Nephron progenitor cell (in vitro differentiated cells): ENCODE data around the gene ACADM.
"Not testable (repeated sequence)": the region's sequence is repeated elsewhere in the genome, so short reads cannot be mapped to it uniquely, and the experiment has no call there.

Experiments used
- DNase-seq: peaks from one replicate; pipeline ENCODE4 v3.0.0; 2021
- H3K27ac Mint-ChIP-seq: 2 replicates; pipeline ENCODE4 v1.8.0; 2021; ENCODE audit warnings: mild to moderate bottlenecking, moderate library complexity, mixed read lengths
- H3K27me3 Mint-ChIP-seq: 2 replicates; pipeline ENCODE4 v1.8.0; 2021; ENCODE audit warnings: mild to moderate bottlenecking, low read depth, mixed read lengths; ENCODE audit not compliant: poor library complexity
- H3K36me3 Mint-ChIP-seq: 2 replicates; pipeline ENCODE4 v1.8.0; 2021; ENCODE audit warnings: low read depth, mixed read lengths
- H3K4me1 Mint-ChIP-seq: 2 replicates; pipeline ENCODE4 v1.8.0; 2021; ENCODE audit warnings: mixed read lengths
- H3K4me3 Mint-ChIP-seq: 2 replicates; pipeline ENCODE4 v1.8.0; 2021; ENCODE audit warnings: mild to moderate bottlenecking, moderate library complexity, mixed read lengths
- H3K9me3 Mint-ChIP-seq: 2 replicates; pipeline ENCODE4 v1.8.0; 2021; ENCODE audit warnings: mild to moderate bottlenecking, moderate library complexity, mixed read lengths
- CTCF ChIP-seq: fragments of 200-600 bp; sonication (generic); IDR thresholded peaks from 2 replicates; pipeline ENCODE4 v1.5.0; 2021; ENCODE audit warnings: antibody characterized with exemption

The ACADM gene

GRCh38 chr1:75724472-75725022 is at the start of gene ACADM:
ACADM (plus strand) TSS chr1:75724709; CDS start chr1:75724788, 79 bp downstream.
- Mint-ChIP-seq H3K4me1 (peaks cover 40% of the 10 kb centered on the region), H3K9me3 (no peaks in the 10 kb centered on the region), H3K36me3 (peaks cover 7% of the 10 kb centered on the region), H3K27ac (peak within 1 kb of the TSS; percentile 100), H3K27me3 (no peaks in the 10 kb centered on the region), H3K4me3 (peak within 1 kb of the TSS; percentile 99)
- DNase-seq = peak; percentile 91
- no peak for TF ChIP-seq CTCF

GRCh38 chr1:75677443-75677842 is 47.1 kb upstream of the ACADM start:
- no peak overlapping the region for H3K27ac Mint-ChIP-seq
- peaks cover 27% of the 10 kb centered on the region for H3K4me1 Mint-ChIP-seq
- no peak for TF ChIP-seq CTCF
- H3K36me3 Mint-ChIP-seq = peaks cover 7% of the 10 kb centered on the region
- peaks cover 35% of the 10 kb centered on the region for H3K9me3 Mint-ChIP-seq
- H3K27me3 Mint-ChIP-seq = peaks cover 3% of the 10 kb centered on the region
- DNase-seq = no peak
- peak overlapping the region; percentile 65 for H3K4me3 Mint-ChIP-seq

GRCh38 chr1:75677964-75678363 is 46.5 kb upstream of the ACADM start:
- Mint-ChIP-seq H3K4me1 (peaks cover 23% of the 10 kb centered on the region), H3K9me3 (peaks cover 35% of the 10 kb centered on the region), H3K4me3 (peak overlapping the region; percentile 65)
- peak; percentile 41 for DNase-seq
- H3K36me3 Mint-ChIP-seq, H3K27me3 Mint-ChIP-seq, H3K27ac Mint-ChIP-seq: not testable (repeated sequence)

GRCh38 chr1:75690547-75690946 is 34.0 kb upstream of the ACADM start:
- no peak for DNase-seq
- TF ChIP-seq CTCF = no peak
- H3K36me3 Mint-ChIP-seq = no peaks in the 10 kb centered on the region
- H3K27ac Mint-ChIP-seq = no peak overlapping the region
- no peak overlapping the region for H3K4me3 Mint-ChIP-seq
- H3K9me3 Mint-ChIP-seq = peaks cover 2% of the 10 kb centered on the region
- H3K4me1 Mint-ChIP-seq = no peaks in the 10 kb centered on the region
- peaks cover 3% of the 10 kb centered on the region for H3K27me3 Mint-ChIP-seq

- no peak overlapping the region for H3K4me3 Mint-ChIP-seq
- no peak overlapping the region for H3K27ac Mint-ChIP-seq
- no peaks in the 10 kb centered on the region for H3K4me1 Mint-ChIP-seq
- no peak for DNase-seq
- TF ChIP-seq CTCF = no peak
- peaks cover 4% of the 10 kb centered on the region for H3K27me3 Mint-ChIP-seq
- no peaks in the 10 kb centered on the region for H3K36me3 Mint-ChIP-seq
- peaks cover 4% of the 10 kb centered on the region for H3K9me3 Mint-ChIP-seq
Observed at GRCh38 chr1:75693551-75693950, 31.0 kb upstream of the ACADM start.

- no peak for DNase-seq
- peaks cover 4% of the 10 kb centered on the region for H3K27me3 Mint-ChIP-seq
- H3K36me3 Mint-ChIP-seq = no peaks in the 10 kb centered on the region
- TF ChIP-seq CTCF = no peak
- H3K4me3 Mint-ChIP-seq = no peak overlapping the region
- no peaks in the 10 kb centered on the region for H3K4me1 Mint-ChIP-seq
- H3K9me3 Mint-ChIP-seq = peaks cover 10% of the 10 kb centered on the region
- no peak overlapping the region for H3K27ac Mint-ChIP-seq
Observed at GRCh38 chr1:75696000-75696399, 28.5 kb upstream of the ACADM start.
